Mesenchymal stem cell (in vitro differentiated cells and primary cell): ENCODE results near the gene PRSS22.

Experiments used
- DNase-seq: peaks from one replicate; pipeline ENCODE4 v3.0.0-alpha.2; 2013
- H2AFZ ChIP-seq: one replicate; pipeline ENCODE4 v1.6.1; 2013; ENCODE audit warnings: low read depth, mild to moderate bottlenecking, control low read depth, inconsistent platforms, low read length, moderate library complexity
- H2AK5ac ChIP-seq: 2 replicates; pipeline ENCODE4 v1.6.1; 2013; ENCODE audit warnings: low read length, moderate library complexity, mild to moderate bottlenecking, inconsistent platforms; ENCODE audit not compliant: severe bottlenecking
- H2BK120ac ChIP-seq: one replicate; pipeline ENCODE4 v1.6.1; 2013; ENCODE audit warnings: low read depth, mild to moderate bottlenecking, inconsistent platforms, low read length, moderate library complexity
- H2BK12ac ChIP-seq, 2 experiments: one replicate each; pipeline ENCODE4 v1.6.1; 2013; ENCODE audit warnings: inconsistent platforms in 2 of 2, low read length in 2 of 2, mild to moderate bottlenecking in 2 of 2, moderate library complexity in 2 of 2, control low read depth in 1 of 2
- H2BK15ac ChIP-seq: one replicate; pipeline ENCODE4 v1.6.1; 2013; ENCODE audit warnings: mild to moderate bottlenecking, low read depth, inconsistent platforms; ENCODE audit not compliant: poor library complexity, severe bottlenecking
- H2BK5ac ChIP-seq: 2 replicates; pipeline ENCODE4 v1.6.1; 2013; ENCODE audit warnings: low read depth, mild to moderate bottlenecking, low read length, control low read depth, inconsistent platforms; ENCODE audit not compliant: poor library complexity, severe bottlenecking
- H3K14ac ChIP-seq, 2 experiments: one replicate each; pipeline ENCODE4 v1.6.1; 2013; ENCODE audit warnings: inconsistent platforms in 2 of 2, low read length in 2 of 2, control low read depth in 1 of 2, mild to moderate bottlenecking in 1 of 2, moderate library complexity in 1 of 2
- H3K18ac ChIP-seq, 2 experiments: one replicate each; pipeline ENCODE4 v1.6.1; 2013; ENCODE audit warnings: inconsistent platforms in 2 of 2, low read length in 2 of 2, control low read depth in 1 of 2, low read depth in 1 of 2, mild to moderate bottlenecking in 1 of 2
- H3K23ac ChIP-seq, 2 experiments: one replicate each; pipeline ENCODE4 v1.6.1; 2013; ENCODE audit warnings: inconsistent platforms in 2 of 2, low read length in 2 of 2, mild to moderate bottlenecking in 2 of 2, moderate library complexity in 2 of 2, control low read depth in 1 of 2
- H3K27ac ChIP-seq: 2 replicates; pipeline ENCODE4 v1.5.1; 2013; ENCODE audit warnings: mild to moderate bottlenecking, moderate library complexity, low read length, control low read depth, inconsistent platforms; ENCODE audit not compliant: poor library complexity, severe bottlenecking
- H3K27me3 ChIP-seq, 2 experiments: 2 replicates each; pipeline versions ENCODE4 v1.6.1 to v1.7.0; 2013; ENCODE audit warnings: low read length in 2 of 2, mild to moderate bottlenecking in 2 of 2, moderate library complexity in 2 of 2, control low read depth in 1 of 2, inconsistent platforms in 1 of 2; ENCODE audit not compliant: control insufficient read depth in 1 of 2, insufficient read depth in 1 of 2
- H3K36me3 ChIP-seq, 2 experiments: 2 replicates each; pipeline versions ENCODE4 v1.6.1 to v1.7.0; 2013; ENCODE audit warnings: low read length in 2 of 2, control low read depth in 1 of 2, inconsistent platforms in 1 of 2, low read depth in 1 of 2, mild to moderate bottlenecking in 1 of 2; ENCODE audit not compliant: insufficient read depth in 2 of 2, control insufficient read depth in 1 of 2
- H3K4ac ChIP-seq, 2 experiments: one replicate each; pipeline ENCODE4 v1.6.1; 2013; ENCODE audit warnings: inconsistent platforms in 2 of 2, low read length in 2 of 2, mild to moderate bottlenecking in 2 of 2, moderate library complexity in 2 of 2, control low read depth in 1 of 2, low read depth in 1 of 2
- H3K4me1 ChIP-seq: 2 replicates; pipeline ENCODE4 v1.6.1; 2013; ENCODE audit warnings: low read depth, low read length, control low read depth; ENCODE audit not compliant: control insufficient read depth, insufficient read depth
- H3K4me2 ChIP-seq: 2 replicates; pipeline ENCODE4 v1.6.1; 2013; ENCODE audit warnings: low read length, mild to moderate bottlenecking, inconsistent platforms; ENCODE audit not compliant: poor library complexity, severe bottlenecking
- H3K4me3 ChIP-seq, 2 experiments: 2 replicates each; pipeline versions ENCODE4 v1.5.1 to v1.7.0; 2013; ENCODE audit warnings: low read length in 2 of 2, mild to moderate bottlenecking in 2 of 2, control low read depth in 1 of 2, low read depth in 1 of 2; ENCODE audit not compliant: insufficient read depth in 1 of 2
- H3K79me1 ChIP-seq: replicated peaks from 2 replicates; pipeline ENCODE4 v1.6.1; 2013; ENCODE audit warnings: mild to moderate bottlenecking, control low read depth, low read length, inconsistent platforms; ENCODE audit not compliant: poor library complexity, severe bottlenecking
- H3K9ac ChIP-seq: 2 replicates; pipeline ENCODE4 v1.7.0; 2013; ENCODE audit warnings: mild to moderate bottlenecking, low read length, moderate library complexity
- H3K9me3 ChIP-seq: 2 replicates; pipeline ENCODE4 v1.7.0; 2013; ENCODE audit warnings: mild to moderate bottlenecking, low read length; ENCODE audit not compliant: control insufficient read depth
- H4K8ac ChIP-seq: one replicate; pipeline ENCODE4 v1.6.1; 2013; ENCODE audit warnings: inconsistent platforms, mild to moderate bottlenecking, low read length, moderate library complexity
- H4K91ac ChIP-seq: one replicate; pipeline ENCODE4 v1.6.1; 2013; ENCODE audit warnings: mild to moderate bottlenecking, low read length, inconsistent platforms
- WGBS: methylation state at CpG from one replicate; pipeline ENCODE4 v1.1.7; 2013; ENCODE audit warnings: mixed read lengths; 5-methylcytosine and 5-hydroxymethylcytosine counted together

Gene PRSS22

DNA sequence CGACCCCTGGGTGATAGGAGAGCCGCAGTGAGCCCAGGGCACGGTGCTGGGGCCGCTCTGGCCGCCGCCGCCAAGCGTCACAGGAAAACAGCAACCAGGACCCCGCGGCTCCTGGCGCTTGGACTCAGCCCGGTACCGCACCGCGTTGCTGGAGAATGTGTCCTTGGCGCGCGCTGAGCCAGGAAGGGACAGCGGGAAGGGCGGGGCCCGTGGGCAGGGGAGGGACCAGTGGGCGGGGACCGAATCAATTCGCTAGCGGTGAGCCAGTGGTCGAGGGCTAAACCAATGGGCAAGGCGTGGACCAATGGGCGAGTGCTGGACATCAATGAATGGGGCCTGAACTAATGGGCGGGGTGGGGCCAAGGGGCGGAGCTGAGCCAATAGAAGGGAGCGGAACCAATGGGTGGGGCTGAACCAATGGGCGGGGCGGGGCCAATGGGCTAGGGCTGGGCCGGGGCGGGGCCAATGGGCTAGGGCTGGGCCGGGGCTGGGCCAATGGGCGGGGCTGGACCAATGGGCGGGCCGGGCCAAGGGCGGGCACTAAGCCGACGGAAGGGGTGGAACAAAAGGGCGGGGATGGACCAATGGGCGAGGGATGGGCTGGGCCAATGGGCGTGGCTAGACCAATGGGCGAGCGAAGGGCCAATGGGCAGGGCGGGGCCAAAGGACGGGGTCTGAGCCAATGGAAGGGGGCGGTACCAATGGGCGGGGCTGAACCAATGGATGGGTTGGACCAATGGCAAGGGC, 47.4 kb upstream of the PRSS22 start:
- Histone ChIP-seq H2BK15ac (peak overlapping the region; percentile 93), H4K8ac (peak overlapping the region; percentile 54), H2BK120ac (peak overlapping the region; percentile 64), H3K4me1 (peaks cover 2% of the 10 kb centered on the region), H3K4me2 (peak overlapping the region; percentile 67), H3K79me1 (no peaks in the 10 kb centered on the region), H2BK12ac (peak overlapping the region in 1 of 2 experiments; percentile 49), H3K36me3 (peaks cover 0 to 7% of the 10 kb centered on the region in 2 experiments), H3K27me3 (no peaks in the 10 kb centered on the region), H2AFZ (no peak overlapping the region), H3K27ac (no peak overlapping the region), H3K4me3 (peak overlapping the region; percentile 73 to 91), H3K9ac (peak overlapping the region; percentile 89), H3K14ac (peak overlapping the region in 1 of 2 experiments; percentile 82), H3K23ac (peak overlapping the region in 1 of 2 experiments; percentile 83), H2BK5ac (no peak overlapping the region), H4K91ac (peak overlapping the region; percentile 36), H3K9me3 (no peaks in the 10 kb centered on the region), H2AK5ac (no peak overlapping the region), H3K18ac (peak overlapping the region; percentile 93 to 98), H3K4ac (peak overlapping the region; percentile 93 to 95)
- whole genome bisulfite sequencing, result under 1% methylated on average over 50 of the region's 51 CpGs
- peak; percentile 100 for DNase-seq

DNA sequence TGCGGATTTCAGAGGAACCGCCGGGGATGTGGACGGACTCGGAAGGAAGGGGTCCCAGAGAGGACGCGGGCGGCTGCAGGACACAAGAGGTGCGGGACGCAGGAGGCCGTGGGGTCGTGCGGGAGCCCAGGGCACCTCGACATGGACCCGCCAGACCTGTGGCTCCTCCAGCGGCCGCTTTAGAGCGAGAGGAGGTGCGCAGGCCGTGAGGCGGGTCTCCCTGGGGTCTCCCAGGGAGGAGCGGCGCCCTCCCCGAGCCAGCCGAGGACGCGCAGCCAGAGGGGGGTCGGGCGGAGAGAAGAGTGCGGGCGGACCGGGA, 46.9 kb upstream of the PRSS22 start:
- Histone ChIP-seq H3K9me3 (no peaks in the 10 kb centered on the region), H4K91ac (peak overlapping the region; percentile 36), H3K4me1 (peaks cover 2% of the 10 kb centered on the region), H2AK5ac (no peak overlapping the region), H3K27me3 (no peaks in the 10 kb centered on the region), H3K4me3 (peak overlapping the region; percentile 73 to 91), H3K9ac (peak overlapping the region; percentile 89), H3K4ac (peak overlapping the region; percentile 93 to 95), H3K18ac (peak overlapping the region; percentile 93 to 98), H3K36me3 (peaks cover 0 to 10% of the 10 kb centered on the region in 2 experiments), H2BK15ac (peak overlapping the region; percentile 93), H4K8ac (peak overlapping the region; percentile 54), H3K79me1 (no peaks in the 10 kb centered on the region), H2BK120ac (peak overlapping the region; percentile 64), H3K4me2 (peak overlapping the region; percentile 67), H2BK5ac (no peak overlapping the region), H3K14ac (peak overlapping the region in 1 of 2 experiments; percentile 82), H2BK12ac (peak overlapping the region in 1 of 2 experiments; percentile 49), H2AFZ (no peak overlapping the region), H3K23ac (peak overlapping the region in 1 of 2 experiments; percentile 83), H3K27ac (peak overlapping the region; percentile 72)
- DNase-seq, result no peak
- under 1% methylated on average over 24 of the region's 32 CpGs for whole genome bisulfite sequencing

DNA sequence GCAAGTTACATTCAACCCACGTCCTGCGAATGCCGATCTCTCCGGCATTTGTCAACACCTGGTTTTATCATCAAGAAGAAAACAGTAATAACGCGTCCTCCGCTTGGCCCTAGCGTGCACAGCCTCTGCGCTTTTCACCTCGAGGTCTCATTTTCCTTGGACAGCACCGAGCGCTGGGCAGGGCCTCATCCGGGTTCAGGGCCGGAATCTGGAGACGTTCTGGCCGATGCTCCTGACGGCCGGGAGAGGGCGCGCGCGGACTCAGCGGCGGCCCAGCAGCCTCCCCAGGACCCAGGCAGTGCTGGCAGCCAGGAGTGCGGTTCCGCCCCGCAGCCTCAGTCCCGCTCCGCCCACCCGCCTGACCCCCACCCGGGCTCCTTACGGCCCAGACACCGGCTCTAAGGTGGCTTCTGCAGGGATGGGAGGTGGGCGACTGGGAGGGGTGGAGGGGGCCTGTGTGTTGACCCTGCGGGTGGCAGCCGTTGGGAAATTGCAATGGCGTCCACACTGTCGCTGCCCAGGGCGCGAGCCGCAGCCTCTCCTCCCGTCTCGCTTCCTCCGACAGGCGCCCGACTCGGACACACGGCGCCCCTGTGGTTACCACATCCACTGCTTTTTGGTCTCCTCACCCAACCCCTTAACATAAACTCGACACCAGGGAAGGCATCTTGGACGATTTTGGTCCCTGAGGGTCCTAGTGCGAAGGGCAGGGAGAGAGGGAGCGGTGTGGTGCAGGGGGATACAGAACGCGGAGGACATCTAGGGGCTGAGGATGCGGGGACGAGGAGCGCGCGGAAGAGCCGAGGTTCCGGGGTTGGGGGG, 46.3 kb upstream of the PRSS22 start:
- H4K91ac ChIP-seq, result peak overlapping the region; percentile 36
- H3K79me1 ChIP-seq, result no peaks in the 10 kb centered on the region
- H3K4me1 ChIP-seq, result peaks cover 2% of the 10 kb centered on the region
- H3K4me2 ChIP-seq, result peak overlapping the region; percentile 67
- H3K27me3 ChIP-seq, result no peaks in the 10 kb centered on the region
- peak overlapping the region in 1 of 2 experiments; percentile 83 for H3K23ac ChIP-seq
- H3K4ac ChIP-seq, result peak overlapping the region; percentile 93 to 95
- peak; percentile 89 for DNase-seq
- H3K18ac ChIP-seq, result peak overlapping the region; percentile 93 to 98
- H2BK120ac ChIP-seq, result peak overlapping the region; percentile 64
- peak overlapping the region; percentile 73 to 91 for H3K4me3 ChIP-seq
- H2BK5ac ChIP-seq, result no peak overlapping the region
- no peak overlapping the region for H2BK12ac ChIP-seq
- WGBS, result 4% methylated on average over 37 of the region's 62 CpGs
- peak overlapping the region; percentile 87 for H4K8ac ChIP-seq
- peak overlapping the region in 1 of 2 experiments; percentile 82 for H3K14ac ChIP-seq
- H3K9me3 ChIP-seq, result no peaks in the 10 kb centered on the region
- H3K27ac ChIP-seq, result peak overlapping the region; percentile 72
- no peak overlapping the region for H2AK5ac ChIP-seq
- no peak overlapping the region for H2BK15ac ChIP-seq
- peak overlapping the region; percentile 89 for H3K9ac ChIP-seq
- peak overlapping the region; percentile 0 for H2AFZ ChIP-seq
- H3K36me3 ChIP-seq, result peaks cover 4 to 15% of the 10 kb centered on the region in 2 experiments
